Stimulated activated memory B cell treated with anti-CD40 and anti-IgM and Interleukin-4, amounts not matched to agents 10 μg/mL and 1 μg/mL and 100 μg/mL, for 72 hours (primary cell): Measurements from ENCODE around the gene PRKN.

ENCODE experiments used
- ATAC-seq: fragments of 150-1000 bp; cut with Tn5 transposase; 2 replicates; pipeline ENCODE4 v1.10.0; 2021
- H3K27ac Mint-ChIP-seq: one replicate; pipeline ENCODE4 v1.8.0; 2022; ENCODE audit warnings: mild to moderate bottlenecking, mixed read lengths
- H3K27me3 Mint-ChIP-seq: one replicate; pipeline ENCODE4 v1.8.0; 2022; ENCODE audit warnings: mixed read lengths
- H3K36me3 Mint-ChIP-seq: one replicate; pipeline ENCODE4 v1.8.0; 2022; ENCODE audit warnings: mixed read lengths
- H3K4me1 Mint-ChIP-seq: one replicate; pipeline ENCODE4 v1.8.0; 2022; ENCODE audit warnings: mixed read lengths
- H3K4me3 Mint-ChIP-seq: one replicate; pipeline ENCODE4 v1.8.0; 2022; ENCODE audit warnings: mild to moderate bottlenecking, moderate library complexity, mixed read lengths
- H3K9me3 Mint-ChIP-seq: one replicate; pipeline ENCODE4 v1.8.0; 2022; ENCODE audit warnings: mixed read lengths

PRKN gene

DNA sequence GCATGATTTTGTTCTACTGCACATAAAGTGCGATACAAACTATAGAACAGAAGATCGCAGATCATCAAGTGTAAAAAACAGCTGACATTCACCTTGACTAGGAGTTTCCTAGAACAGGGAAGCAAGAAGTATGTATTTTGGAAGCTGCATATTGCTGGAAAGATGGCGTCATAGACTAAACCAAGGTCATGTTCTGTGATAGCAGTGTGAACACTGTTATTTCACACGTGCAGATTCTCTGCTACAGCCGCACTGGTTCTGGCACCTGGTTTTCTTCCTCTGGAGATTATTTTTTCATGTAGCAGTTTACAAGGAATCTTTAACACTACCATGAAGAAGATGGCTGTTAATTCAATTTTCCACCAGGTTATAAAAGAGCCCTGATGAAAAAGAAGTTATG is 681.2 kb downstream of the PRKN start:
- peaks cover 5% of the 10 kb centered on the region for H3K36me3 Mint-ChIP-seq
- no peak overlapping the region for H3K4me3 Mint-ChIP-seq
- no peak for ATAC-seq
- H3K27ac Mint-ChIP-seq: no peak overlapping the region
- peaks cover 18% of the 10 kb centered on the region for H3K9me3 Mint-ChIP-seq
- H3K4me1 Mint-ChIP-seq: no peaks in the 10 kb centered on the region
- no peaks in the 10 kb centered on the region for H3K27me3 Mint-ChIP-seq

GRCh38 chr6:162032620-162033019 is 694.9 kb downstream of the PRKN start:
- Mint-ChIP-seq H3K9me3 (no peaks in the 10 kb centered on the region), H3K4me1 (no peaks in the 10 kb centered on the region), H3K27ac (no peak overlapping the region), H3K4me3 (no peak overlapping the region), H3K27me3 (no peaks in the 10 kb centered on the region), H3K36me3 (no peaks in the 10 kb centered on the region)
- ATAC-seq: no peak

- no peak for ATAC-seq
- no peaks in the 10 kb centered on the region for H3K27me3 Mint-ChIP-seq
- no peak overlapping the region for H3K4me3 Mint-ChIP-seq
- no peaks in the 10 kb centered on the region for H3K9me3 Mint-ChIP-seq
- H3K36me3 Mint-ChIP-seq: no peaks in the 10 kb centered on the region
- no peak overlapping the region for H3K27ac Mint-ChIP-seq
- H3K4me1 Mint-ChIP-seq: no peaks in the 10 kb centered on the region
Observed at GRCh38 chr6:162029873-162030576, 697.5 kb downstream of the PRKN start.

GRCh38 chr6:162026843-162027242 is 700.7 kb downstream of the PRKN start:
- H3K27ac Mint-ChIP-seq: no peak overlapping the region
- peaks cover 7% of the 10 kb centered on the region for H3K9me3 Mint-ChIP-seq
- no peak for ATAC-seq
- H3K4me1 Mint-ChIP-seq: no peaks in the 10 kb centered on the region
- no peaks in the 10 kb centered on the region for H3K36me3 Mint-ChIP-seq
- H3K27me3 Mint-ChIP-seq: no peaks in the 10 kb centered on the region
- no peak overlapping the region for H3K4me3 Mint-ChIP-seq

DNA sequence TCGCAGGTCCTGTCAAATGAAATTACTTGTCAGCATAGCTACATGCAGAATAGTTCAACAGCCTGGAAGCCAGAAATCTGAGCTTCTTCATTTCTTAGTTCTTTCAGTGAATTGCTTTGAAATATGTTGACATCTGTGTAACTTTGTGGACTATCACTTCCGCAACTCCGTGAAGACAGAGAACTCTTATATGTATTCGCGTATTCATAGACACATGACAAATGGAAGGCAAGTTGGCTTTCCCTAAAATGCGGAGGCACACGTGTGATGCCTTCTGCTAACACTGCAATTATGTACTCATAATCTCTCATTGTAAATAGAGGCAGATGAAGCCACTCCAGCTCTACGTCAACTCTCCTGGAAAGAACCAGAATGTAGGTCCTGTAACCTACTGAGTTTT is 701.5 kb downstream of the PRKN start:
- no peaks in the 10 kb centered on the region for H3K36me3 Mint-ChIP-seq
- no peak overlapping the region for H3K27ac Mint-ChIP-seq
- H3K4me3 Mint-ChIP-seq: no peak overlapping the region
- no peak for ATAC-seq
- H3K27me3 Mint-ChIP-seq: no peaks in the 10 kb centered on the region
- no peaks in the 10 kb centered on the region for H3K4me1 Mint-ChIP-seq
- peaks cover 12% of the 10 kb centered on the region for H3K9me3 Mint-ChIP-seq

GRCh38 chr6:162019349-162019748 is 708.2 kb downstream of the PRKN start:
- H3K4me3 Mint-ChIP-seq: no peak overlapping the region
- peaks cover 16% of the 10 kb centered on the region for H3K9me3 Mint-ChIP-seq
- H3K36me3 Mint-ChIP-seq: no peaks in the 10 kb centered on the region
- no peaks in the 10 kb centered on the region for H3K27me3 Mint-ChIP-seq
- H3K27ac Mint-ChIP-seq: no peak overlapping the region
- no peaks in the 10 kb centered on the region for H3K4me1 Mint-ChIP-seq
- no peak for ATAC-seq

GRCh38 chr6:162017536-162017935 is 710.0 kb downstream of the PRKN start:
- Mint-ChIP-seq H3K36me3 (no peaks in the 10 kb centered on the region), H3K27me3 (no peaks in the 10 kb centered on the region), H3K4me3 (no peak overlapping the region), H3K9me3 (peaks cover 12% of the 10 kb centered on the region), H3K4me1 (no peaks in the 10 kb centered on the region), H3K27ac (no peak overlapping the region)
- ATAC-seq: no peak

DNA sequence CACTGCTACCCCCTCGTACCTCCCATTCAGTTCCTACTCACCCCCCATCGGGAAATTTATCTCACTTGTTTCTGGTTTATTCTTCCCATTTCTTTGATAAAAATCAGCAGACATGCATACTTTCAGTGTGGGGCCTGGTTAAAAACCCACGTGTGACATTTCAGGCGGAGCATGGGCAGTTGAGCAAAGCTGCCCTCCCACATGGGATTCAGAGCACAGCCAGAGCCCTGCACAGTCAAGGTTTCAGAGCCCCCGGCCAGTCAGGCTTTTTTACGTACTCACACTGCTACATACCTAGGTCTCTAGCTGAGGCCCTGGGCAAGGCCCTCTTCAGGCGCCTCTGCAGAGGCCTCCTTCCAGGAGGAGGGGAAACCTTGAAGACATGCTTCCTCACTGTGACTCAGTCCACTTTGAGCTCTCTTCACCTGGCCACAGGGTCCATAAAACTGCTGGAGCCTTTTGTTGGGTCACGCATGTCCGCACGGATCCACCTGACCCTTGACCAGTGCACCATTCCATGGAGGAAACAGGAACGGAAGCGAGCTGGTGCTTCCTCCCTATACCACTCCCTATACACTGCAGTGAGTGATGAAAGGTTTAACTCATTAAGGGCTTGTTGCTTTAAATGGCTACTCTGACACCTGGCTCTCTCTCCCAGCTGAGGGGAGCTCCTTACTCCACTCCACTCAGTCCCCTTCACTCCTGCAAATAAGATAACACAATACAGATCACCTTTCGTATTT is 713.3 kb downstream of the PRKN start:
- Mint-ChIP-seq H3K27ac (no peak overlapping the region), H3K4me1 (no peaks in the 10 kb centered on the region), H3K9me3 (peaks cover 6% of the 10 kb centered on the region), H3K4me3 (no peak overlapping the region), H3K27me3 (no peaks in the 10 kb centered on the region), H3K36me3 (no peaks in the 10 kb centered on the region)
- no peak for ATAC-seq

GRCh38 chr6:162005372-162005771 is 722.2 kb downstream of the PRKN start:
- ATAC-seq: no peak
- Mint-ChIP-seq H3K9me3 (peaks cover under 1% of the 10 kb centered on the region), H3K4me3 (no peak overlapping the region), H3K27me3 (no peaks in the 10 kb centered on the region), H3K27ac (no peak overlapping the region), H3K36me3 (no peaks in the 10 kb centered on the region), H3K4me1 (no peaks in the 10 kb centered on the region)

DNA sequence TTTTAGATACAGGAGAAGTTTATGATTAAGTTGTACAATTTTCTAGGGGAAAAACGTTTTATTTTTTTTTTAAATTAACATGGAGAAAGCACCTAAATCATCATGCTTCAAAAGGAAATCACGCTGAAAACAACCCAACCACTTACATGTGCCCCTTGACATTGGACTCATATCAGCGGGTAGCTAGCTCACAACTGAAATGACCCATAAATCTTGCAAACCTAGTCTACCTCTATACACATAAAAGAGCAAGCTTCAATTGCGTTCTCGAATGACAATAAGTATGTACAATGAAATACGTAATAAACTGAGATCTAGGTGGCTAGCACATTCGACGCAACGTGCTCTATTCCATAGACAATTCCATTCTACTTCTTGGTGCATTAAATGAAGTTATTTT is 730.8 kb downstream of the PRKN start:
- peaks cover 4% of the 10 kb centered on the region for H3K36me3 Mint-ChIP-seq
- peaks cover 17% of the 10 kb centered on the region for H3K9me3 Mint-ChIP-seq
- no peaks in the 10 kb centered on the region for H3K27me3 Mint-ChIP-seq
- no peak for ATAC-seq
- H3K4me3 Mint-ChIP-seq: no peak overlapping the region
- no peak overlapping the region for H3K27ac Mint-ChIP-seq
- no peaks in the 10 kb centered on the region for H3K4me1 Mint-ChIP-seq

DNA sequence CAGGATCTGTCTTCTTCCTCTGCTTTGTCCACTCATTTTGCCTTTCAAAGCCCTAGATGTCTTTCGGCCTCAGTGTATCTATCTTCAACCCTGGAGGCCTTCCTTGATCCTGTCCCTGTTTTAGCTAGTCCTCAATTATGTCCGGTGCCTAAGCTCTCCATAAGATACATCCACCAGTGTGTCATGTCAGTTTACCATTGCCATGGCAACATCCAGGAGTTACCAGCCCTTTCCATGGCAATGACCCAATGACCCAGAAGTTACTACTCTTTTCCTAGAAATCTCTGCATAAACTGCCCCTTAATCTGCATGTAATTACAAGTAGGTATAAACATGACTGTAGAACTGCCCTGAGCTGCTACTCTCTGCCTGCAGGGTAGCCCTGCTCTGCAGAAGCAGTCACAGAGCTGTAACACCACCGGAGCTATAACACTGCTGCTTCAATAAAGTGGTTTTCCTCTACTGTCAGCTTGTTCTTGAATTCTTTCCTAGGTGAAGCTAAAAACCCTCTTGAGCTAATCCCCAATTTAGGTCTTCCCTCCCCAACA is 741.6 kb downstream of the PRKN start:
- H3K4me3 Mint-ChIP-seq: no peak overlapping the region
- no peaks in the 10 kb centered on the region for H3K4me1 Mint-ChIP-seq
- H3K27me3 Mint-ChIP-seq: no peaks in the 10 kb centered on the region
- H3K9me3 Mint-ChIP-seq: peaks cover 16% of the 10 kb centered on the region
- H3K36me3 Mint-ChIP-seq: peaks cover 4% of the 10 kb centered on the region
- no peak for ATAC-seq
- H3K27ac Mint-ChIP-seq: no peak overlapping the region

- H3K4me3 Mint-ChIP-seq: no peak overlapping the region
- no peaks in the 10 kb centered on the region for H3K4me1 Mint-ChIP-seq
- H3K27ac Mint-ChIP-seq: no peak overlapping the region
- no peaks in the 10 kb centered on the region for H3K36me3 Mint-ChIP-seq
- ATAC-seq: no peak
- no peaks in the 10 kb centered on the region for H3K27me3 Mint-ChIP-seq
- H3K9me3 Mint-ChIP-seq: peaks cover 6% of the 10 kb centered on the region
Observed at GRCh38 chr6:161984713-161985112, 742.9 kb downstream of the PRKN start.

DNA sequence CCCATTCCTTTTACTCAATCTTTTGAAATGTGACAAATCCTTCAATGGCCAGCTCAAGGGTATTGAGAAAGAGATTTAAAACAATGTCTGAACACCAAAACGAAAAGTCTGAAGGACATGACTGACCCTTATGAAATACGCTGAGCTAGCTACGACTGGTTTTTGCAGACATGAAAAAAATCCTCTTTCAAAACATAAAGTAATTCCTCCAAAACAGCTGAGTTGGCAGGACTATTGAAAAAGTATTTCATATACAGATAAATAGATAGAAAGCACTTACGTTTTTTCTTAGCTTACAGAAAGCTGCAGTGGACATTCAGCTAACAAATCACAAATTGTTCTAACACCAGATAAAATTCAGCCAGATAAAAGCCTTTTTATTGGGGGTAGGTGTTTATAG is 751.0 kb downstream of the PRKN start:
- Mint-ChIP-seq H3K27me3 (no peaks in the 10 kb centered on the region), H3K4me1 (no peaks in the 10 kb centered on the region), H3K36me3 (no peaks in the 10 kb centered on the region), H3K27ac (no peak overlapping the region), H3K9me3 (no peaks in the 10 kb centered on the region), H3K4me3 (no peak overlapping the region)
- ATAC-seq: no peak

DNA sequence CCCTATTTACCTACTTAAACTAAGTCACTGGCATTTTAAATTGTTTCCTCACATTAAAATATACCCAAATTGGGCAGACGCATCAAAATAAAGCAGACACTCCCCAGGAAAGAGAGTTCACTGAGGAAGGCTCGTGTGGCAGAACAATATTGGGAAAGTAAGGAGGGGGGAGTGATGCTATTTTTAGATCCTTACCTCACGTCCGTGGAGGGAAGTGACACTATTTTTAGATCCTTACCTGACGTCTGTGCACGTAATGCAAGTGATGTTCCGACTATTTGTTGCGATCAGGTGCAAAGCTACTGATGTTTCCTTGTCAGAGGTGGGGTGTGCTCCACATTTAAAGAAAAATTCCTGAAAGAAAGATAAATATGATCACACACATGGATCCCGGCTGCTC is 754.5 kb downstream of the PRKN start:
- no peak for ATAC-seq
- Mint-ChIP-seq H3K9me3 (no peaks in the 10 kb centered on the region), H3K27me3 (no peaks in the 10 kb centered on the region), H3K4me1 (no peaks in the 10 kb centered on the region), H3K27ac (no peak overlapping the region), H3K36me3 (no peaks in the 10 kb centered on the region), H3K4me3 (no peak overlapping the region)

GRCh38 chr6:161971043-161971442 is 756.5 kb downstream of the PRKN start:
- Mint-ChIP-seq H3K9me3 (no peaks in the 10 kb centered on the region), H3K4me1 (no peaks in the 10 kb centered on the region), H3K27ac (no peak overlapping the region), H3K4me3 (no peak overlapping the region), H3K36me3 (no peaks in the 10 kb centered on the region), H3K27me3 (no peaks in the 10 kb centered on the region)
- ATAC-seq: no peak

DNA sequence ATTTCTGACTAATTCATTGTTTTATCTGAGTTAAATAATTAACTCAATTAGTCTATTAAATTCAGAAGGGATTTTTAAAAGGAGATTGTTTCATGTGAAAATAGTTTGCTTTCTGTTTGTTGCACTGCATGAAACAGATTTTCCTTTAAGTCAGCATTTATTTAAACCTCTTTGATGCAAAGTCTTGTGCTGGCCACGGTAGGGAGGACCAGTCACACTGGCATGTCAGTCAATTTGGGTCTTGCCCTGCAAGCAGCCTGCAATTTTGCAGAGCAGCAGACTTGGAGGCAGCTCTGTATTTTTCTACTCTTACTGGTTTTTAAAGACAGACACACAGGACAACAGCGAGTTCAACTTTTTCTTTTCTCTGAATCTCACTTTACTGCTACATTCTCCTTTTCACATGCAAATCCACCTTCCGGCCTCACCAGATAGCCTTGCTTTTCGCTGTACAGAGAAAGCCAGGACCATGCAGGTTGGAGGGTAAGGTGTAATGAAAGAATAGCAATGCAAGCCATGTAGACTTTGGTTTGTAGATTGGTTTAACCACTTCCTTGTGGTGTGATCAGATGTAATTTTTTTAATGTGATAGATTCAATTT is 763.8 kb downstream of the PRKN start:
- Mint-ChIP-seq H3K4me3 (no peak overlapping the region), H3K9me3 (no peaks in the 10 kb centered on the region), H3K36me3 (no peaks in the 10 kb centered on the region), H3K27me3 (no peaks in the 10 kb centered on the region), H3K4me1 (no peaks in the 10 kb centered on the region), H3K27ac (no peak overlapping the region)
- no peak for ATAC-seq
